ENCODE results near the gene TNK1.

Gene TNK1

DNA sequence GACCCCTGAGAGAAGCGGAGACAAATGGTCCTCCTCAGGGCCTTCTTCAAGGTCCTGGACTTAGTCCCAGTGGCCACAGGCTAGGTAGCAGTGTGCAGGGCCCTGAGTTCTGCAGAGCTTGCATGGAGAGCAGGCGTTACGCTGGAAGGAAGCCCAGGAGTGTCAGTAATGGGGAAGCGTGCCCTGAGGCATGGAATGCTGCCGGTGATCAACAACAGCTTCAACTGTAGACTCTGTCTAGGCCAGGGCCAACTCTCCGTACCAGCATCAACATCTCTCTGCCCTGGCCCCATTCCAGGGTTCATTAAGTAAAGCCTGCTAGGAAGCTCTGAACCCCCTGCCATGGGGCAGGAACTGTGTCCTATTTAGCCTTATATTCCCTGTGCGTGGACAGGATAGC, 568 bp upstream of the TNK1 start:
- DNase-seq = peak in 1 of 2 donors; percentile 49
- Histone ChIP-seq H3K27me3 (peaks cover 0 to 51% of the 10 kb centered on the region in 2 donors), H3K9me3 (no peaks in the 10 kb centered on the region), H3K4me1 (peaks cover 0 to 39% (median 26%) of the 10 kb centered on the region in 4 donors), H3K27ac (peak overlapping the region in 1 of 2 donors; percentile 47), H3K4me3 (peak overlapping the region; percentile 44 to 51), H3K36me3 (peaks cover 0 to 12% (median 0%) of the 10 kb centered on the region in 3 donors)
- intact Hi-C loops (cut with DNase I; ENCODE audit: low total_unique reads) = no loop called here
- TF ChIP-seq, protein P1, sequence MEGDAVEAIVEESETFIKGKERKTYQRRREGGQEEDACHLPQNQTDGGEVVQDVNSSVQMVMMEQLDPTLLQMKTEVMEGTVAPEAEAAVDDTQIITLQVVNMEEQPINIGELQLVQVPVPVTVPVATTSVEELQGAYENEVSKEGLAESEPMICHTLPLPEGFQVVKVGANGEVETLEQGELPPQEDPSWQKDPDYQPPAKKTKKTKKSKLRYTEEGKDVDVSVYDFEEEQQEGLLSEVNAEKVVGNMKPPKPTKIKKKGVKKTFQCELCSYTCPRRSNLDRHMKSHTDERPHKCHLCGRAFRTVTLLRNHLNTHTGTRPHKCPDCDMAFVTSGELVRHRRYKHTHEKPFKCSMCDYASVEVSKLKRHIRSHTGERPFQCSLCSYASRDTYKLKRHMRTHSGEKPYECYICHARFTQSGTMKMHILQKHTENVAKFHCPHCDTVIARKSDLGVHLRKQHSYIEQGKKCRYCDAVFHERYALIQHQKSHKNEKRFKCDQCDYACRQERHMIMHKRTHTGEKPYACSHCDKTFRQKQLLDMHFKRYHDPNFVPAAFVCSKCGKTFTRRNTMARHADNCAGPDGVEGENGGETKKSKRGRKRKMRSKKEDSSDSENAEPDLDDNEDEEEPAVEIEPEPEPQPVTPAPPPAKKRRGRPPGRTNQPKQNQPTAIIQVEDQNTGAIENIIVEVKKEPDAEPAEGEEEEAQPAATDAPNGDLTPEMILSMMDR (IDR thresholded peaks at IDR 0.05) = no peak

DNA sequence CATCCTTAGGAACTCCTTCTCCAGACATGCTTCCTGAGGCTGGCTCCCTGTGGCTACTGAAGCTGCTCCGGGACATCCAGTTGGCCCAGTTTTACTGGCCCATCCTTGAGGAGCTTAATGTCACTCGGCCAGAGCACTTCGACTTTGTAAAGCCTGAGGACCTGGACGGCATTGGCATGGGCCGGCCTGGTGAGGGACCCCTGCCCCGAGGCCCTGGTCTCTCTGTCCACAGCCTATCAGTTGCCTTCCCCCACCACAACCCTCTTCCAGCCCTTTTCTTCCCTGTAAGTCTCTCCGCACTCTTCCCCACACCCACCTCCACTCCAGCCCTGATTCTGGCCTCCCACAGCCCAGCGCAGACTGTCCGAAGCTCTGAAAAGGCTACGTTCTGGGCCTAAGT, 2.0 kb downstream of the TNK1 start:
- H3K27ac ChIP-seq = no peak overlapping the region
- H3K4me1 ChIP-seq = peaks cover 0 to 39% (median 26%) of the 10 kb centered on the region in 4 donors
- intact Hi-C loops (cut with DNase I; ENCODE audit: low total_unique reads) = no loop called here
- no peak for DNase-seq
- H3K4me3 ChIP-seq = no peak overlapping the region
- TF ChIP-seq, protein P1 (IDR thresholded peaks at IDR 0.05) = no peak
- H3K27me3 ChIP-seq = peaks cover 0 to 46% of the 10 kb centered on the region in 2 donors
- no peaks in the 10 kb centered on the region for H3K9me3 ChIP-seq
- peaks cover 0 to 34% (median 0%) of the 10 kb centered on the region in 3 donors for H3K36me3 ChIP-seq

DNA sequence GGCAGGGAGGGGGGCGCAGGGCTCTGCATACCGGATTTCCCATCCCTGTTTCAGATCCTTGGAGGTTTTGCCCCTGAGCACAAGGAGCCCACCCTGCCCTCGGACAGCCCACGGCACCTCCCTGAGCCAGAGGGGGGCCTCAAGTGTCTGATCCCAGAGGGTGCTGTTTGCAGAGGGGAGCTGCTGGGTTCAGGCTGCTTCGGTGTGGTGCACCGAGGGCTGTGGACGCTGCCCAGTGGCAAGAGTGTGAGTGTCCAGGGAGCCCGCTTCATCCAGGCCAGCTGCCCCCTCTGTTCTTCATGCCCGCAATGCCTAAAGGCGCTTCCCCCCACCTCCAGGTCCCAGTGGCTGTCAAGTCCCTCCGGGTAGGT, 2.5 kb downstream of the TNK1 start:
- H3K4me3 ChIP-seq = peak overlapping the region in 1 of 2 donors; percentile 55
- no peak overlapping the region for H3K27ac ChIP-seq
- TF ChIP-seq, protein P1 (IDR thresholded peaks at IDR 0.05) = no peak
- no peaks in the 10 kb centered on the region for H3K9me3 ChIP-seq
- H3K36me3 ChIP-seq = peaks cover 0 to 39% (median 0%) of the 10 kb centered on the region in 3 donors
- intact Hi-C loops (cut with DNase I; ENCODE audit: low total_unique reads) = no loop called here
- peaks cover 0 to 46% of the 10 kb centered on the region in 2 donors for H3K27me3 ChIP-seq
- peaks cover 0 to 39% (median 26%) of the 10 kb centered on the region in 4 donors for H3K4me1 ChIP-seq
- no peak for DNase-seq

DNA sequence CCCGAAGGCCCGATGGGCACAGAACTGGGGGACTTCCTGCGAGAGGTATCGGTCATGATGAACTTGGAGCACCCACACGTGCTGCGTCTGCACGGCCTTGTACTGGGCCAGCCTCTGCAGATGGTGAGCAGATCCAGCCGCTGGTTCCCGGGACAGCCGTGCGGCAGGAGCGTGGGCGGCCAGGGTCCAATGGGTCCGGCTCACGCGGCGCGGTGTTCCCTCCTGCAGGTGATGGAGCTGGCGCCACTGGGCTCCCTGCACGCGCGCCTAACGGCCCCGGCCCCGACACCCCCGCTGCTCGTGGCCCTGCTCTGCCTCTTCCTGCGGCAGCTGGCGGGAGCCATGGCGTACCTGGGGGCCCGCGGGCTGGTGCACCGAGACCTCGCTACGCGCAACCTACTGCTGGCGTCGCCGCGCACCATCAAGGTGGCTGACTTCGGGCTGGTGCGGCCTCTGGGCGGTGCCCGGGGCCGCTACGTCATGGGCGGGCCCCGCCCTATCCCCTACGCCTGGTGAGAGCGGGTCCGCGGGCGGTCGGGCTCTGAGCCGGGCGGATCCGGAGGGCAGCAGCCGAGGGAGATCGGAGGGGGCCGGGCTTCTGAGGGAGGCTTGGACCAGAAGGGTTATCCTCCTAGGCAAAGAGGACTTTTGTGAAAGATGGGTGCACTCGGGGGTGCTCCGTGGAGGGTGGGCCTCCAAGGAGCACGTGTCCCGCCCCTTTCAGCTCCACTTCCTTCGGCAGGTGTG, 3.0 kb downstream of the TNK1 start:
- Histone ChIP-seq H3K27me3 (peaks cover 0 to 40% of the 10 kb centered on the region in 2 donors), H3K4me3 (peak overlapping the region; percentile 42 to 55), H3K4me1 (peaks cover 0 to 39% (median 26%) of the 10 kb centered on the region in 4 donors), H3K36me3 (peaks cover 0 to 44% (median 5%) of the 10 kb centered on the region in 3 donors), H3K9me3 (no peaks in the 10 kb centered on the region), H3K27ac (peak overlapping the region in 1 of 2 donors; percentile 56)
- no peak for DNase-seq
- TF ChIP-seq, protein P1 (IDR thresholded peaks at IDR 0.05) = no peak
- intact Hi-C loops (cut with DNase I; ENCODE audit: low total_unique reads) = no loop called here

DNA sequence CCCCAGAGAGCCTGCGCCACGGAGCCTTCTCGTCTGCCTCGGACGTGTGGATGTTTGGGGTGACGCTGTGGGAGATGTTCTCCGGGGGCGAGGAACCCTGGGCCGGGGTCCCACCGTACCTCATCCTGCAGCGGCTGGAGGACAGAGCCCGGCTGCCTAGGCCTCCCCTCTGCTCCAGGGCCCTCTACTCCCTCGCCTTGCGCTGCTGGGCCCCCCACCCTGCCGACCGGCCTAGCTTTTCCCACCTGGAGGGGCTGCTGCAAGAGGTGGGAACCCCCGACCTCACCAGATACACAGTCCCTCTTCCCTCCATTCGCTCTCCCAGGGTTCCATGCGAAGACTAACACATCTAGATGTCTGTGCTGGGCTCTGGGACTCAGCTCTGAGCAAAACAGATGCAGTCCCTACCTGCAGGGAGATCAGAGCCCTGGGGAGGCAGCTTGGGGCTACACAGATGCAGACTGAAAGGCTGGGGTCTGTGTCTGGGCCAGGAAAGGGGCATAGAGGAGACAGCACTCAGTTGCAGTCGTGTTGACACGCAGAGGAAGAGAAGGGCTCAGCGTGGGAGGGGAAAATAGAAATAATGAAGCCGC, 3.7 kb downstream of the TNK1 start:
- peaks cover 0 to 37% of the 10 kb centered on the region in 2 donors for H3K27me3 ChIP-seq
- H3K9me3 ChIP-seq = no peaks in the 10 kb centered on the region
- TF ChIP-seq, protein P1 (IDR thresholded peaks at IDR 0.05) = no peak
- peaks cover 0 to 51% (median 10%) of the 10 kb centered on the region in 3 donors for H3K36me3 ChIP-seq
- peak overlapping the region; percentile 42 to 55 for H3K4me3 ChIP-seq
- no peak for DNase-seq
- H3K4me1 ChIP-seq = peaks cover 0 to 39% (median 26%) of the 10 kb centered on the region in 4 donors
- intact Hi-C loops (cut with DNase I; ENCODE audit: low total_unique reads) = no loop called here
- H3K27ac ChIP-seq = peak overlapping the region in 1 of 2 donors; percentile 56
